Measurements from ENCODE around the gene TACC2.

Gene TACC2

DNA sequence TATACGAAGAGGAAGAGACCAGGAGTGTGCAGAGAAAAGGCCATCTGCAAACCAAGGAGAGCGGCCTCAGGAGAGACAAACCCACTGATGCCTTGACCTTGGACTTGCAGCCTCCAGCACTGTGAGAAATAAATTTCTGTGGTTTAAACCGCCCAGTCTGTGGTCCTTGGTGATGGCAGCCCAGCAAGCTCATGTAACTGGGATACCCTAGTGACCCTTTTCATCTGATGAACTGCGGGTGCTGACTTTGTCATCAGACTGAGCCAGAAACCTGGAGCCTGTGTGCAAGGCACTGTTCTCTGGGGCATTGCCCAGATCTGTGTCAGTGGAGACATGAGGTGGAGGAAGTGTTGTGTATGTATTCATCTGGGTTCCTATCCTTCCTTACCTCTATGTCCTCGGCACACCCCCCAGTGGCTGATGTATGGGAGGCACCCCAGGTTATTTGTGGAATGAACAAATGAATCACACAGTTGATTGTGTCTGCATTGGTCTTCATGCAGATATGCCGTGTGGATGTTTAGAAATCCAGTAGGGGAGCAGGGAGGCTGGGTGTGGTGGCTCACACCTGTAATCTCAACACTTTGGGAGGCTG lies 217.6 kb downstream of the TACC2 start:
- Histone ChIP-seq H3K9me3 (ENCODE audit: control insufficient read depth in 5 of 5, low read length in 5 of 5) (no peaks in the 10 kb centered on the region), H3K9ac (ENCODE audit: low read length in 5 of 5) (no peak overlapping the region), H3K27me3 (ENCODE audit: control insufficient read depth in 5 of 5, insufficient read depth in 4 of 5, low read length in 5 of 5) (no peaks in the 10 kb centered on the region), H3K4me3 (ENCODE audit: low read depth in 1 of 5, low read length in 5 of 5) (no peak overlapping the region), H3K4me1 (ENCODE audit: control insufficient read depth in 5 of 5, insufficient read depth in 5 of 5, low read length in 5 of 5) (no peaks in the 10 kb centered on the region), H3K36me3 (ENCODE audit: control insufficient read depth in 5 of 5, insufficient read depth in 5 of 5, low read length in 5 of 5) (peaks cover 0 to 29% (median 19%) of the 10 kb centered on the region in 5 donors), H3K27ac (ENCODE audit: low read depth, low read length) (no peak overlapping the region)

DNA sequence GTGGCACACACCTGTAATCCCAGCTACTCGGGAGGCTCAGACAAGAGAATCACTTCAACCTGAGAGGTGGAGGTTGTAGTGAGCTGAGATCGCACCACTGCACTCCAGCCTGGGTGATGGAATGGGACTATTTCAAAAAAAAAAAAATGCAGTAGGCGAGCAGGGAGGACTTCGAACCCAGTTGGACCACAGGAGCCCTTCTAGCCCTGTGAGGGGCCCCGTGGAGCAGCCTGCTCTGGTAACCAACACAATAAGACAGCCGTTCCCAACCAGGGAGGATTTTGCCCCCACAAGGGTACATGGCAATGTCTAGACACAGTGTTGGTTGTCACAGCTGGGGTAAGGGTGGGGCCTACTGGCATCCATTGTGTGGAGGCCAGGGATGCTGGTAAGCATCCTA lies 218.2 kb downstream of the TACC2 start:
- Histone ChIP-seq H3K9me3 (ENCODE audit: control insufficient read depth in 5 of 5, low read length in 5 of 5) (no peaks in the 10 kb centered on the region), H3K4me1 (ENCODE audit: control insufficient read depth in 5 of 5, insufficient read depth in 5 of 5, low read length in 5 of 5) (no peaks in the 10 kb centered on the region), H3K9ac (ENCODE audit: low read length in 5 of 5) (no peak overlapping the region), H3K4me3 (ENCODE audit: low read depth in 1 of 5, low read length in 5 of 5) (no peak overlapping the region), H3K36me3 (ENCODE audit: control insufficient read depth in 5 of 5, insufficient read depth in 5 of 5, low read length in 5 of 5) (peaks cover 0 to 34% (median 22%) of the 10 kb centered on the region in 5 donors), H3K27ac (ENCODE audit: low read depth, low read length) (no peak overlapping the region), H3K27me3 (ENCODE audit: control insufficient read depth in 5 of 5, insufficient read depth in 4 of 5, low read length in 5 of 5) (no peaks in the 10 kb centered on the region)

DNA sequence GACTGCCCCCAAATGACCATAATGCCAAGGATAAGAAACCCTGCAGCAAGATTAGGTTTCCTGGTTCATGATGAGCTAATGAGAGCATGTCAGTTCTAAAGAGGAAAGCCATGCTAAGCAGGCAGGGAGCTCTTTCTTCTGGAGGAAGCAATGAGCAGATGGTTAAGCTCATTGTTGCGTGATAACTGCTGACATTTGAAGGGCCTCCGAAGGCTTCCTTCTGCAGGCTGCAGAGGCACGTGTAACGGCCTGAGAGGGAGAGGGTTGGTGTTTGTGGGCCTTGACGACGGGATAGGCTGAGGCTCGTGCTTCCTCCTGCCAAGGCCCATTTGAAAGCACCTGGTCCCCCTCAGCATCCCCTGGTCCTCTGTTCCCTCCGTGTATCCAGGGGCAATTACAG lies 218.6 kb downstream of the TACC2 start:
- peaks cover 0 to 38% (median 26%) of the 10 kb centered on the region in 5 donors for H3K36me3 ChIP-seq (ENCODE audit: control insufficient read depth in 5 of 5, insufficient read depth in 5 of 5, low read length in 5 of 5)
- no peak overlapping the region for H3K9ac ChIP-seq (ENCODE audit: low read length in 5 of 5)
- no peaks in the 10 kb centered on the region for H3K27me3 ChIP-seq (ENCODE audit: control insufficient read depth in 5 of 5, insufficient read depth in 4 of 5, low read length in 5 of 5)
- no peak overlapping the region for H3K27ac ChIP-seq (ENCODE audit: low read depth, low read length)
- no peak overlapping the region for H3K4me3 ChIP-seq (ENCODE audit: low read depth in 1 of 5, low read length in 5 of 5)
- H3K4me1 ChIP-seq (ENCODE audit: control insufficient read depth in 5 of 5, insufficient read depth in 5 of 5, low read length in 5 of 5), result no peaks in the 10 kb centered on the region
- H3K9me3 ChIP-seq (ENCODE audit: control insufficient read depth in 5 of 5, low read length in 5 of 5), result no peaks in the 10 kb centered on the region

DNA sequence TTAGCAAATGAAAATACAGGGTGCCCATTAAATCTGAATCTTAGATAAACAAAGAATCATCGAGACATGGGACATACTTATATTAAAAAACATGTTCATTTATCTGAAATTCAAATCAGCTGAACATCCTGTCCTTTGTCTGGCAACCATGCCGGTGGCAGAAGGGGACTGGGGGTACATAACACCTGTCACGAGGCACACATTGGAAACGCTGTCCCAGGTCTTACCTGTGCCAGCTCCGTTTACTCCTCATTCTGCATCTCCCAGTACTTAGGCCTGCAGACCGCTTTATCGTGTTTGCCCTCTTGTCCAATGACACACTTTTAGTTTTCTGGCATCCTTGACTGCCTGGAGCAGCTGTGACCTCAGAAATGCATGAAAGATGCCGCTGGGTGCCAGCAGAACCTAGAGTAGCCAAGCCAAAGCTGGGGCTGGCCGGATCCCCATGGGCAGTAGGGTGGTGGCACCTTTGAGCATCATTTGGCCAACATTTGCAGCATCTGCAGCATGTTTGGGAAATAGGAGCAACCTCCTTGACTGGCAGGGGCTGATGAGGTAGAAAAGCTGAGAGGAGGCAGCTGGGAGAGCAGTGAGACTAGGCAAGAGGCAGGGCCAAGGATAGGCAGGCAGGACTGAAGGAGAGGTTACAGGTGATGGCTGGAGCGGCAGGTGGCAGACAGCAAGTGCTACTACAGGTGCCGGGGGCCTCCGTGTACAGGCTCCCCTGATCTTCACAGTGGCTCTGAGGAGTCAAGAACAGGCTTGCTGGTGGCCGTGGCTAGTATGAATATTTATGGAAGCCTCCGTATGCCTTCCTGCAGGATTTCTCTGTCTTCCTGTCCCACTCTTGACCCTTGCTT lies 219.8 kb downstream of the TACC2 start:
- no peak overlapping the region for H3K27ac ChIP-seq (ENCODE audit: low read depth, low read length)
- peaks cover 0 to 45% (median 29%) of the 10 kb centered on the region in 5 donors for H3K36me3 ChIP-seq (ENCODE audit: control insufficient read depth in 5 of 5, insufficient read depth in 5 of 5, low read length in 5 of 5)
- H3K4me3 ChIP-seq (ENCODE audit: low read depth in 1 of 5, low read length in 5 of 5), result no peak overlapping the region
- H3K9ac ChIP-seq (ENCODE audit: low read length in 5 of 5), result no peak overlapping the region
- H3K27me3 ChIP-seq (ENCODE audit: control insufficient read depth in 5 of 5, insufficient read depth in 4 of 5, low read length in 5 of 5), result no peaks in the 10 kb centered on the region
- no peaks in the 10 kb centered on the region for H3K9me3 ChIP-seq (ENCODE audit: control insufficient read depth in 5 of 5, low read length in 5 of 5)
- no peaks in the 10 kb centered on the region for H3K4me1 ChIP-seq (ENCODE audit: control insufficient read depth in 5 of 5, insufficient read depth in 5 of 5, low read length in 5 of 5)

DNA sequence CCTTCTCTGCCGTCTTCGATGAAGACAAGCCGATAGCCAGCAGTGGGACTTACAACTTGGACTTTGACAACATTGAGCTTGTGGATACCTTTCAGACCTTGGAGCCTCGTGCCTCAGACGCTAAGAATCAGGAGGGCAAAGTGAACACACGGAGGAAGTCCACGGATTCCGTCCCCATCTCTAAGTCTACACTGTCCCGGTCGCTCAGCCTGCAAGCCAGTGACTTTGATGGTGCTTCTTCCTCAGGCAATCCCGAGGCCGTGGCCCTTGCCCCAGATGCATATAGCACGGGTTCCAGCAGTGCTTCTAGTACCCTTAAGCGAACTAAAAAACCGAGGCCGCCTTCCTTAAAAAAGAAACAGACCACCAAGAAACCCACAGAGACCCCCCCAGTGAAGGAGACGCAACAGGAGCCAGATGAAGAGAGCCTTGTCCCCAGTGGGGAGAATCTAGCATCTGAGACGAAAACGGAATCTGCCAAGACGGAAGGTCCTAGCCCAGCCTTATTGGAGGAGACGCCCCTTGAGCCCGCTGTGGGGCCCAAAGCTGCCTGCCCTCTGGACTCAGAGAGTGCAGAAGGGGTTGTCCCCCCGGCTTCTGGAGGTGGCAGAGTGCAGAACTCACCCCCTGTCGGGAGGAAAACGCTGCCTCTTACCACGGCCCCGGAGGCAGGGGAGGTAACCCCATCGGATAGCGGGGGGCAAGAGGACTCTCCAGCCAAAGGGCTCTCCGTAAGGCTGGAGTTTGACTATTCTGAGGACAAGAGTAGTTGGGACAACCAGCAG lies 221.7 kb downstream of the TACC2 start:
- Histone ChIP-seq H3K9ac (ENCODE audit: low read length in 5 of 5) (no peak overlapping the region), H3K27ac (ENCODE audit: low read depth, low read length) (no peak overlapping the region), H3K4me3 (ENCODE audit: low read depth in 1 of 5, low read length in 5 of 5) (no peak overlapping the region), H3K36me3 (ENCODE audit: control insufficient read depth in 5 of 5, insufficient read depth in 5 of 5, low read length in 5 of 5) (peaks cover 0 to 43% (median 31%) of the 10 kb centered on the region in 5 donors), H3K9me3 (ENCODE audit: control insufficient read depth in 5 of 5, low read length in 5 of 5) (no peaks in the 10 kb centered on the region), H3K4me1 (ENCODE audit: control insufficient read depth in 5 of 5, insufficient read depth in 5 of 5, low read length in 5 of 5) (no peaks in the 10 kb centered on the region), H3K27me3 (ENCODE audit: control insufficient read depth in 5 of 5, insufficient read depth in 4 of 5, low read length in 5 of 5) (no peaks in the 10 kb centered on the region)

DNA sequence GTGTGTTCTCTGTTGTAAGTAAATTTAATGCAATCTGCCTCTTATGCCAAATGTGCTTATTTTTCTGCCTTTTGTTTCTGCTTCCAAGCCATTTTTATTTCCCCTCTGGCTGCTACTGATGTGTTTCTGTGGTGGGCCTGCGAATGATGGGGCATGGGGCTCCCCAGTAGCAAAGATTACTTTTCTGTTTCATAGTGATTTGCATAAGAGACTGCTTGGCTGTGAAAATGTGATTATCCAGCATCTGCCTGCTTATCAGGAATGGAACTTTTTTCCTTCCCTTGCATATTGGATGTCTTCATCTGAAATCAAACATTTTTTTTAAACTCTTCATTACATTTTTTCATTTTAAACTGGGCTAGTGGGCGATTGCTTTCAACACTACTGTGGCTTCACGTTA lies 224.4 kb downstream of the TACC2 start:
- Histone ChIP-seq H3K27me3 (ENCODE audit: control insufficient read depth in 5 of 5, insufficient read depth in 4 of 5, low read length in 5 of 5) (no peaks in the 10 kb centered on the region), H3K27ac (ENCODE audit: low read depth, low read length) (no peak overlapping the region), H3K36me3 (ENCODE audit: control insufficient read depth in 5 of 5, insufficient read depth in 5 of 5, low read length in 5 of 5) (peaks cover 0 to 62% (median 46%) of the 10 kb centered on the region in 5 donors), H3K9me3 (ENCODE audit: control insufficient read depth in 5 of 5, low read length in 5 of 5) (no peaks in the 10 kb centered on the region), H3K9ac (ENCODE audit: low read length in 5 of 5) (no peak overlapping the region), H3K4me1 (ENCODE audit: control insufficient read depth in 5 of 5, insufficient read depth in 5 of 5, low read length in 5 of 5) (no peaks in the 10 kb centered on the region), H3K4me3 (ENCODE audit: low read depth in 1 of 5, low read length in 5 of 5) (no peak overlapping the region)

DNA sequence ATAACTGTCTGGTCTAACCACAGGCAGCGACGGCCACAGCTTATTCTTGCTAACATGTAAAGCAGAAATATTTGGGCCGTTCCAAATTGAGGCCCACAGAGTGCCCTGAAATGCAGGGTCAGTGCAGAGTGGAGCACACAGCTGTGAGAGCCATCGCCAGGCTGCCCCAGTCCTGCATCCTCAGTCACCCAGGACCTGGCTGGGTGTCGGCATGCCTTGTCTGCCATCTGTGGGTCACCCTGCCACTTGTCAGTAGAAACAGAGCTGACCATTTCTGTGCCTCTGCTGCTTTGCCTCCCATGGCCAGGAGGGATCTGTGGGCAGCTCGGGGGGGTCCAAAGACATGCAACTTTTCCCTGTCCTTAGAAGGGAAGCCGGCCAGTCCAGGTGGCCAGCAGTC lies 224.8 kb downstream of the TACC2 start:
- Histone ChIP-seq H3K27ac (ENCODE audit: low read depth, low read length) (no peak overlapping the region), H3K4me3 (ENCODE audit: low read depth in 1 of 5, low read length in 5 of 5) (no peak overlapping the region), H3K36me3 (ENCODE audit: control insufficient read depth in 5 of 5, insufficient read depth in 5 of 5, low read length in 5 of 5) (peaks cover 0 to 66% (median 50%) of the 10 kb centered on the region in 5 donors), H3K4me1 (ENCODE audit: control insufficient read depth in 5 of 5, insufficient read depth in 5 of 5, low read length in 5 of 5) (no peaks in the 10 kb centered on the region), H3K27me3 (ENCODE audit: control insufficient read depth in 5 of 5, insufficient read depth in 4 of 5, low read length in 5 of 5) (no peaks in the 10 kb centered on the region), H3K9me3 (ENCODE audit: control insufficient read depth in 5 of 5, low read length in 5 of 5) (no peaks in the 10 kb centered on the region), H3K9ac (ENCODE audit: low read length in 5 of 5) (no peak overlapping the region)

DNA sequence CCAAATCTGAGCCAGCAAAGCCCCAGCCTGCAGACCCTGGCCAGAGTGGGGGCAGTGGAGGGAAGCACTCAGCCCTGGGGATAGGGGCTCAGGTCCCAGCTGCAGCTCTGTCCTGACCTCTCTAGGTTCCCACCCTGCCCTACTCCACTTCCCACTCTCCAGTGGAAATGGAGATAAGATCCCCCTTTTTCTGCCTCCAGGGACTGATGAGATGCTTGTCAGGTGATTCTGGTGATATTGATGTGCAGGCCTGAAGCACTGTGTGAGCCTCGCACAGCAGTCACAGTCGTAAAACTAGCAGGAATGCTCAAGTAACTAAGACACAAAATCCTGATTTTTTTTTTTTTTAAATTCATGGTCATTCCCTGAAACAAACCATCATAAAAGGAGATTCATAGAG lies 227.1 kb downstream of the TACC2 start:
- Histone ChIP-seq H3K9ac (ENCODE audit: low read length in 5 of 5) (no peak overlapping the region), H3K27ac (ENCODE audit: low read depth, low read length) (no peak overlapping the region), H3K4me3 (ENCODE audit: low read depth in 1 of 5, low read length in 5 of 5) (no peak overlapping the region), H3K9me3 (ENCODE audit: control insufficient read depth in 5 of 5, low read length in 5 of 5) (no peaks in the 10 kb centered on the region), H3K36me3 (ENCODE audit: control insufficient read depth in 5 of 5, insufficient read depth in 5 of 5, low read length in 5 of 5) (peaks cover 0 to 74% (median 51%) of the 10 kb centered on the region in 5 donors), H3K27me3 (ENCODE audit: control insufficient read depth in 5 of 5, insufficient read depth in 4 of 5, low read length in 5 of 5) (no peaks in the 10 kb centered on the region), H3K4me1 (ENCODE audit: control insufficient read depth in 5 of 5, insufficient read depth in 5 of 5, low read length in 5 of 5) (no peaks in the 10 kb centered on the region)

DNA sequence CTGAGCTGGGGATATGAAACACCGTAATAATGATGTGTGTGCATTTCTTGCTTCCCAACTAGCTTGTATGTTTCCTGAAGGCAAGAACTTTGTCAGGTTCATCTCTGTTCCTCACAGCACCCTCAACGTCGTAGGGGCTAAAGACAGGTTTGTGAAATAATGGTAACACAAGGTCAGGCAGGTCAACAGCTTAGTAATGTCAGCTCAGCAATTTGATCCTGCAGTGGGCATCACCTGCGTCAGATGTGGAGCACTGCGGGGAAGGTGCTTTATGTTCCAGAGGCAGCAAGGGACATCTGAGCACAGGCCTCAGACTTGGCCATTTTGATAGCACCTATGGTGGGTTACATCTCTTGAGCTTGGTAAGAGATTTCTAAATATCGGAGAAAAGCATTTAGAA lies 230.4 kb downstream of the TACC2 start:
- Histone ChIP-seq H3K4me1 (ENCODE audit: control insufficient read depth in 5 of 5, insufficient read depth in 5 of 5, low read length in 5 of 5) (no peaks in the 10 kb centered on the region), H3K9me3 (ENCODE audit: control insufficient read depth in 5 of 5, low read length in 5 of 5) (no peaks in the 10 kb centered on the region), H3K36me3 (ENCODE audit: control insufficient read depth in 5 of 5, insufficient read depth in 5 of 5, low read length in 5 of 5) (peaks cover 4 to 79% (median 59%) of the 10 kb centered on the region in 5 donors), H3K27ac (ENCODE audit: low read depth, low read length) (no peak overlapping the region), H3K9ac (ENCODE audit: low read length in 5 of 5) (no peak overlapping the region), H3K4me3 (ENCODE audit: low read depth in 1 of 5, low read length in 5 of 5) (no peak overlapping the region), H3K27me3 (ENCODE audit: control insufficient read depth in 5 of 5, insufficient read depth in 4 of 5, low read length in 5 of 5) (no peaks in the 10 kb centered on the region)

DNA sequence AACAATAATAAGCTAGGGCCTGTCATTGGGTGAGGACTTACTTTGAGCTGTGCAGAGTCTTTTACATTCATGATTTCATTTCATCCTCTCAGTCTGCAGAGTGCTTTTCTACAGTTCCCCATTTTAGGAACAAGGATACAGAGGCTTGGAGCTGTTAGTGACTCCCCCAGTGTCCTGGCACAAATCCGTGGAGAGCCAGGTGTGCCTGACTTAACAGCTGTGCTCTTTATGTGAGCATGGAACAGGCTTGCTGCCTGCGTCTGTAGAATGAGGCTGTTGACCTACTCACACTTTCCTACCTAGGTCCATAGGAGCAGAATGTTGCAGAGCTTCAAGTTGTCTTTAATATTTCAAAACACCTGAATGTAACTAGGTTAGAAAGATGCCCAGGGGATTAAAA lies 231.8 kb downstream of the TACC2 start:
- Histone ChIP-seq H3K9me3 (ENCODE audit: control insufficient read depth in 5 of 5, low read length in 5 of 5) (no peaks in the 10 kb centered on the region), H3K4me3 (ENCODE audit: low read depth in 1 of 5, low read length in 5 of 5) (no peak overlapping the region), H3K4me1 (ENCODE audit: control insufficient read depth in 5 of 5, insufficient read depth in 5 of 5, low read length in 5 of 5) (peaks cover 0 to 1% (median 0%) of the 10 kb centered on the region in 5 donors), H3K27ac (ENCODE audit: low read depth, low read length) (no peak overlapping the region), H3K36me3 (ENCODE audit: control insufficient read depth in 5 of 5, insufficient read depth in 5 of 5, low read length in 5 of 5) (peaks cover 4 to 90% (median 69%) of the 10 kb centered on the region in 5 donors), H3K27me3 (ENCODE audit: control insufficient read depth in 5 of 5, insufficient read depth in 4 of 5, low read length in 5 of 5) (no peaks in the 10 kb centered on the region), H3K9ac (ENCODE audit: low read length in 5 of 5) (no peak overlapping the region)

Data from subcutaneous abdominal adipose tissue (tissue), 5 donors.